ENCODE measurements around the gene EFEMP1. TPM values are rescaled to one million over a fixed set of nuclear protein-coding genes. Genes with fewer than 3 reads are reported as not detected.

EFEMP1 gene
- total and polyA plus RNA-seq, 10 donors, result 9.8 to 155 (median 43.0) TPM

GRCh38 chr2:55824551-55825096 lies 99.0 kb downstream of the EFEMP1 start:
- H3K36me3 ChIP-seq, result no peaks in the 10 kb centered on the region
- H3K27ac ChIP-seq, result no peak overlapping the region
- 89 to 96% (median 92%) methylated on average over 7 to 14 of the region's 14 CpGs for WGBS, 5 donors
- intact Hi-C loops (cut with DNase I; ENCODE audit: low total_unique reads), result no loop called here
- peaks cover 0 to 3% (median 0%) of the 10 kb centered on the region in 8 donors for H3K9me3 ChIP-seq
- no peak for DNase-seq
- no peaks in the 10 kb centered on the region for H3K27me3 ChIP-seq (replicated peaks in 1 of 7)
- no peaks in the 10 kb centered on the region for H3K4me1 ChIP-seq
- TF ChIP-seq POLR2A (IDR thresholded peaks at IDR 0.05), result no peak
- no peak for TF ChIP-seq CTCF (IDR thresholded peaks at IDR 0.05 in 8 of 11, conservative IDR thresholded peaks at IDR 0.05 in 3 of 11)
- no peak for TF ChIP-seq POLR2AphosphoS5 (IDR thresholded peaks at IDR 0.05)
- H3K4me3 ChIP-seq, result no peak overlapping the region

Other genes with a start within 250 kb of the EFEMP1 start
- 10 to 100 TPM; 11.2 to 26.3 (median 20.1) TPM for gene PNPT1, start 229.9 kb downstream of the EFEMP1 start, total RNA-seq
- gene PNPT1, start 229.9 kb downstream of the EFEMP1 start, polyA plus RNA-seq, result 10 to 100 TPM in 1 of 3 donors, 1 to 10 TPM in 2; 6.4 to 10.2 (median 7.7) TPM